Activated CD8-positive, alpha-beta memory T cell treated with anti-CD3 and anti-CD28 coated beads, Interleukin-2, amount 10 ng/mL, durations not matched to agents 7 days and 5 days (primary cell): Measurements from ENCODE around the gene SCTR. TPM values are rescaled to one million over a fixed set of nuclear protein-coding genes. Genes with fewer than 3 reads are reported as not detected.

Source experiments
- ATAC-seq: fragments of 150-1000 bp; cut with Tn5 transposase; one replicate; pipeline ENCODE4 v1.10.0; 2021; ENCODE audit warnings: moderate library complexity
- CTCF ChIA-PET: fragments of 350-600 bp; sonication (Branson Sonifier 250); formaldehyde crosslinking; loops from one replicate; lab custom pipeline; 2021; ENCODE audit warnings: antibody characterized with exemption; lab: Charles Lee
- DNase-seq: peaks from one replicate; pipeline ENCODE4 v3.0.0-alpha.2; 2020
- H3K27ac Mint-ChIP-seq: one replicate; pipeline ENCODE4 v1.8.0; 2021; ENCODE audit warnings: mild to moderate bottlenecking, mixed read lengths
- H3K27me3 Mint-ChIP-seq: one replicate; pipeline ENCODE4 v1.8.0; 2021; ENCODE audit warnings: mixed read lengths
- H3K36me3 Mint-ChIP-seq: one replicate; pipeline ENCODE4 v1.8.0; 2021; ENCODE audit warnings: mild to moderate bottlenecking, mixed read lengths
- H3K4me1 Mint-ChIP-seq: one replicate; pipeline ENCODE4 v1.8.0; 2021; ENCODE audit warnings: mixed read lengths
- H3K4me3 Mint-ChIP-seq: one replicate; pipeline ENCODE4 v1.8.0; 2021; ENCODE audit warnings: mild to moderate bottlenecking, moderate library complexity, mixed read lengths
- H3K9me3 Mint-ChIP-seq: one replicate; pipeline ENCODE4 v1.8.0; 2022; ENCODE audit warnings: low read depth, mixed read lengths
- total RNA-seq, 2 experiments: library from RNA; stranded (reverse); gene quantifications; one replicate each; pipeline ENCODE4 v1.2.3, GENCODE V29; 2021

SCTR gene
- total RNA-seq, 2 experiments from 2014 or later, result not detected

DNA sequence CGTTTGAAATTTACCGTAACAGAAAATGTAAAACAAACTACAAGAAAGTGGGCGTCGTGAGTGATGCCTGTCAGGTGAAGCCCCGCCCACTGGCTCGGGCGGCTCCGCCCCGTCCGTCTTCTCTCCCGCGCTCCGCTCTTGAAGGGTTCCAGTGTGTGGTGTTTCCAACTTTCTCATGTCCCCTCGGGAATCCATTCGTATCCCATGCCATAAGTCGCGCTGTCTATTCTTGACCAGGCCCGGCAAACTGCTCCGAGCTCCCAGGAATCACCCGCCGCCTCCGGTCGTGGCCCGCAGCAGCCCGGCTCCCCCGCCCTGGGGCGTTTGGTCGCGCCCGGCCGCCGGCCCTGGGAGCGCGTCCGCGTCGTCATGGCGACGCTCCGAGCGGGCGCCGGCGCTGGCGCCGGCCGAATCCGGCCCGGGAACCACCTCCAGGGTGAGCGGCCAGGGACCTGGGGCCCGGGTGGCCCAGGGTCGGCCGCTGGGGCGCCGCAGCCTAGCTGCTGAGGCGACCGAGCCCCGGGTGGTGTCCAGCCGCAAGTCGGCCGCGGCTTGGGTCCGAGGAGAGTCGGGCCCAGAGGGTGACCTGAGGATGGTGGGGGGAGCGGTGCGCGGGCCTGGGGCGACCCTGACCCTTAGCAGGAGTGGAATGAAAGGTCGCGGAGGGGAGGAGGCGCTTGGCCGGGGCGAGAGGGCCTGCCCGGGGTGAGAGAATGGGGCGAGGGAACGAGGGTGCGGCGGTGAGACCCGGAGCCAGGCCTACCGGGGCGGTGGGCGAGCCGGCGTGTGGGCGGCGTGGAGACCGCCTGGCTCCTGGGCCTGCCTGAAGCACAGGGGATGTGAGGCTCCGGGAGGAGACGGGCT is 20.0 kb upstream of the SCTR start, which contains the start of gene CFAP221:
CFAP221 (plus strand) TSS at position 375 of the 864 bp plus-strand sequence. CDS start 1,683 bp downstream, outside the sequence.
- DNase-seq (peak; percentile 54), ATAC-seq (peak; percentile 74)
- H3K4me3 Mint-ChIP-seq, result peak within 1 kb of the TSS; percentile 38
- H3K4me1 Mint-ChIP-seq, result peaks cover 4% of the 10 kb centered on the region
- CTCF ChIA-PET, result no interaction called here
- no peak within 1 kb of the TSS for H3K27ac Mint-ChIP-seq
- H3K9me3 Mint-ChIP-seq, result no peaks in the 10 kb centered on the region
- peaks cover 1% of the 10 kb centered on the region for H3K36me3 Mint-ChIP-seq
- H3K27me3 Mint-ChIP-seq, result peaks cover 56% of the 10 kb centered on the region

DNA sequence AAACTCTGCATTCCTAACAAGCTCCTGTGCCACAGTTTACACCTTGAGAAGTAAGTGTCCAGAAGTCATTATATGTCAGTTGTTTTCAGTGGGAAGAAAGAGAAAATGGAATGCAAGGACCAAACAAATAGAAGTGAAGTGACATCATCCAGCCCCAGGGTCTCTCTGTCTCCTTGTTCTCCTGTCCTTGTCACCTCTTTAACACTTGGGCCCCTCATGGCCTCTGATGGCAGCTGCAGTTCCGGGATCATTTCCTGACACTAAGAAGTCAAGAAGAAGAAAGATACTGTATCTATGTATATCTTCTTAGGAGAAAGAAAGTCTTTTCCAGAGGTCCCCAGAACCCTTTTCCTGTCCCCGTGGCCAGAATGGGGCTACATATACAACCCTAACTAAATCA is 17.2 kb upstream of the SCTR start:
- no peak for ATAC-seq
- Mint-ChIP-seq H3K4me3 (no peak overlapping the region), H3K27me3 (peaks cover 57% of the 10 kb centered on the region), H3K9me3 (no peaks in the 10 kb centered on the region), H3K4me1 (peaks cover 4% of the 10 kb centered on the region), H3K27ac (no peak overlapping the region), H3K36me3 (peaks cover 1% of the 10 kb centered on the region)
- no peak for DNase-seq
- CTCF ChIA-PET, result no interaction called here

DNA sequence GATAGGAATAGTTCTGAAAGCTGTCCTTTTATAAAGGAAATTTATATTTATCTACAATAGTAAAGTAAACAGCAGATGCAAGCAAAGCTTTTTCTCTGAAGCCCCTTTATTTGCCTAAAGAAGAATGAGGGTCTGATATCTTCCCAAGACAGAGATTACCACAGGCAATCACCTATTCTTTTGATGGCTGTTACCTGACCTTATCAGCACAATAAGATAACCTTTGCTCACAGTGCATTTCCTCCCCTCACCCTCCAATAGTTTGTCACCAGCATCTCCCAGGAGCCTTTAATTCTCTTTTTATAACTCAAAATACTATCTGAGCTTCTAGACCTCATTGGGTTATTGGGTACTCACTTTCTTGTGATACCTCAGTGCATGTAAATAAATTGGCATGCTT is 13.5 kb upstream of the SCTR start:
- H3K27ac Mint-ChIP-seq, result no peak overlapping the region
- H3K36me3 Mint-ChIP-seq, result no peaks in the 10 kb centered on the region
- ATAC-seq (no peak), DNase-seq (no peak)
- H3K9me3 Mint-ChIP-seq, result peaks cover 10% of the 10 kb centered on the region
- CTCF ChIA-PET, result no interaction called here
- H3K4me3 Mint-ChIP-seq, result no peak overlapping the region
- H3K27me3 Mint-ChIP-seq, result peaks cover 24% of the 10 kb centered on the region
- no peaks in the 10 kb centered on the region for H3K4me1 Mint-ChIP-seq

DNA sequence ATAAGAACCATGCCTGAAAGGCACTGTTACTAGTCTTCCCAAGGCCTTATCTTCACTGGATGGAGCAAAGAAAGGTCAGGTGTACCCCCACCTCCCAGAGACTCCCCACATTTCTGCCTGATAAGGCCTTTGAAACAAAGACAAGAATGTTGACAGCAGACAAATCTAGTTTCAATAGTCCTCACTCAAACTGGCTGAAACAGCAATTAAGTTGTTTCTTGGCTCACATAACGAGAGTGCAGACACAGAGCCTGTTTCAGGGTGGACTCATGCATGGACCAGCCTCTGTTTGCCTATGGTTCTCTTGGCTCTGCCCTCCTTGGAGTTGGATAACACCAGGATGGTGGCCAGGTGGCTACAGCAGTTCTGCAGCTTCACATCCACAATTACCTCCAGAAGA is 12.4 kb upstream of the SCTR start:
- no peaks in the 10 kb centered on the region for H3K4me1 Mint-ChIP-seq
- DNase-seq (no peak), ATAC-seq (no peak)
- peaks cover 10% of the 10 kb centered on the region for H3K9me3 Mint-ChIP-seq
- no peak overlapping the region for H3K27ac Mint-ChIP-seq
- CTCF ChIA-PET, result interaction anchor here (0.6 to 0.7 kb wide), 2 partner anchors 471 to 1383 kb away, joined by 4 read pairs; no protein-coding TSS in a partner anchor
- H3K27me3 Mint-ChIP-seq, result peaks cover 24% of the 10 kb centered on the region
- H3K36me3 Mint-ChIP-seq, result no peaks in the 10 kb centered on the region
- H3K4me3 Mint-ChIP-seq, result no peak overlapping the region

DNA sequence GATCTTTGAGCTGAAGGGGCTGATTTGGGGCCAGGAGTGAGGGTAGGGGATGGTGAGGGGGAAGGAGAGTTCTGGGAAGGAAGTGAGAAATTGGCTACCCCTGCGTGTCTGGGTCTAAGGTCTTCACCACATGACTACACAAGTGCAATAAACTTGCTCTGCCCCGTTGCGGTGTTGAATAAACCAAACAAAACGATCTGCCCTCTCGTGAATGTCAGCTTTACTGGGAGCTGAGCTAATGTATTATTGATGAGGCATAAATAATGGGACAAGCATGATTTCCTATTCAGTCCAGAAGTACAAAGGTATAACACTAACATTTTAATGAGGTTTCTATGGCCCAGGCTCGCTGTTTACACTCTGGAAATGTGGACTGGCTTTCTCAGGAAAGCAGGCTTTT is 11.9 kb upstream of the SCTR start:
- ATAC-seq (no peak), DNase-seq (no peak)
- Mint-ChIP-seq H3K36me3 (no peaks in the 10 kb centered on the region), H3K27ac (no peak overlapping the region), H3K27me3 (peaks cover 26% of the 10 kb centered on the region), H3K9me3 (peaks cover 10% of the 10 kb centered on the region), H3K4me1 (no peaks in the 10 kb centered on the region), H3K4me3 (no peak overlapping the region)
- CTCF ChIA-PET, result no interaction called here

DNA sequence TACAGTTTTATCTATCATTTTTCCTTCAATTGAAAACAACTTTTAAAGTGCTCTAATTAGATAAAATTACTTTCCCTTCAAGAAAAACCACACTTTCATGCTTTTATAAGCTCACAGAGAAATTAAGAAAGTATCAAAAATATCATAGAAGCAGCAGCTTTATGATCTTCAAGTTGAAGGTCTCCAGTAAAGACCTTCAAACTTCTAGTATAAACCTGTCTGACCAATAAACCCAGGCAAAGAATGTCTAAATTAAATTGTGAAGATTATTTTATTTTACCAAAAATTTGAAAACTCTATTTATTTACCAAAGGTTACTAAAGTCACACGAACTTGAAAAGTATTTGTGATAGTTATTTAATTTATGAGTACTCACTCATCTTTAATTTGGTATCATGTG is 9.3 kb upstream of the SCTR start:
- no peaks in the 10 kb centered on the region for H3K4me1 Mint-ChIP-seq
- H3K36me3 Mint-ChIP-seq, result no peaks in the 10 kb centered on the region

DNA sequence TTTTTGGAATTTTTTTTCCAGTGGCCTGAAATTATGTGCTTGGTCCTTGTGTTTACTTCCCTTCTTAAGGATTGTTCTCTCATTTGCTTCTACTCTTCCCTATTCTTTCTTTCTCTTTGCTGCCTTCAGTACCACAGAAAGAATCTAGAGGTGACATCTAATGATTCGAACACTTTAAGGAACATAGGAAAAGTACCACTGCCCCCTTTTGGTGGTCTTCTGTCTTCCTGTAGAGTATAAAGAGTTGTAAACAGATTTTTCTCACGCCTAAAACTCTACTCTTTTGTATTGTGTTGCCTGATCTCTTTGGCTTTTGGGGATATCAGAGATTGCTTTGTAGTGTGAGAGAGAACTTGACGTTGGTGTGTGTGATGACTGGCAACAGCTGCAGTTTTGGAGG is 7.0 kb upstream of the SCTR start:
- H3K4me3 Mint-ChIP-seq, result no peak overlapping the region
- peaks cover 10% of the 10 kb centered on the region for H3K9me3 Mint-ChIP-seq
- ATAC-seq (no peak), DNase-seq (no peak)
- no peaks in the 10 kb centered on the region for H3K36me3 Mint-ChIP-seq
- CTCF ChIA-PET, result no interaction called here
- H3K27ac Mint-ChIP-seq, result no peak overlapping the region
- H3K27me3 Mint-ChIP-seq, result peaks cover 21% of the 10 kb centered on the region
- no peaks in the 10 kb centered on the region for H3K4me1 Mint-ChIP-seq

More for the DNA sequence above, 9.3 kb upstream of the SCTR start:
- ATAC-seq (no peak), DNase-seq (no peak)
- CTCF ChIA-PET, result no interaction called here
- peaks cover 10% of the 10 kb centered on the region for H3K9me3 Mint-ChIP-seq
- no peak overlapping the region for H3K4me3 Mint-ChIP-seq
- peaks cover 17% of the 10 kb centered on the region for H3K27me3 Mint-ChIP-seq
- no peak overlapping the region for H3K27ac Mint-ChIP-seq

DNA sequence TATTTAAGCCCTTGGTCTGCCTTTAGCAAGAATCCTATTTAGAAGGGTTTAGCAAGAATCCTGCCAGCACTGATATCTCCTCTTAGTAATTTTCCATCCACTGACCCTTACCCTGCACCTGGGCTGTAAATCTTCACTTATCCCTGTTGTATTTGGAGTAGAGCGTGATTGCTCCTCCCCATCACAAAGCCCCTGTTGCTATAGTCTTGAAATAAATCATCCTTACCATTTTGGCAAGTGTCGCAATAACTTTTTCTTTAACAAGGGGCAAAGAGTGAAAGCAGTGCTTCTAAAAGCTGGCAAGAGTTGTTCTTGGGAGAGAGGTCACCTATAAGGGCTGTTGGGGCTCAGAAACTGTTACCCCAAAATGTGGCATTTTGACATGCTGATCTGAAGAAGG is 3.7 kb upstream of the SCTR start:
- H3K27ac Mint-ChIP-seq, result no peak overlapping the region
- peaks cover 43% of the 10 kb centered on the region for H3K27me3 Mint-ChIP-seq
- H3K4me3 Mint-ChIP-seq, result no peak overlapping the region
- no peaks in the 10 kb centered on the region for H3K36me3 Mint-ChIP-seq
- H3K4me1 Mint-ChIP-seq, result no peaks in the 10 kb centered on the region
- CTCF ChIA-PET, result no interaction called here
- ATAC-seq (no peak), DNase-seq (no peak)
- peaks cover under 1% of the 10 kb centered on the region for H3K9me3 Mint-ChIP-seq

DNA sequence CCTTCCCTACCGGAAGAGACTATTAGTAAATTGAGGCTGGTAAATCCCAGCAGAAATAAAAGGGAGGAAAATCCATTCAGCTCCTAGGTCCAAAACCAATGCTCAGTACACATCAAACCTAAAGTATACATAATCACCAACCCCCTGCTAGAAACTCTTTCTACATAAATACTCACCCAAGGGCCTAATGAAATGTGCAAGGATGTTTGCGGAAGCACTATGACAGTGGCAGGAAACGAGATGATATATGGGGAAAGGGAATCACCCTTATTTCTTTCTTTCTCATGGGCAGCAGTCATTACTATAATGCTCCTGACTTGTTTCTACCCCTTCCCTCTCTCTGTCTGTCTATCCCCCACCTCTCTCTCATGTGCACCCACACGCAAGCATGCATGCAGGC is 1.3 kb upstream of the SCTR start:
- Mint-ChIP-seq H3K9me3 (no peaks in the 10 kb centered on the region), H3K36me3 (no peaks in the 10 kb centered on the region), H3K4me3 (no peak overlapping the region), H3K27ac (no peak overlapping the region), H3K27me3 (peaks cover 43% of the 10 kb centered on the region), H3K4me1 (no peaks in the 10 kb centered on the region)
- ATAC-seq (no peak), DNase-seq (no peak)
- CTCF ChIA-PET, result no interaction called here

DNA sequence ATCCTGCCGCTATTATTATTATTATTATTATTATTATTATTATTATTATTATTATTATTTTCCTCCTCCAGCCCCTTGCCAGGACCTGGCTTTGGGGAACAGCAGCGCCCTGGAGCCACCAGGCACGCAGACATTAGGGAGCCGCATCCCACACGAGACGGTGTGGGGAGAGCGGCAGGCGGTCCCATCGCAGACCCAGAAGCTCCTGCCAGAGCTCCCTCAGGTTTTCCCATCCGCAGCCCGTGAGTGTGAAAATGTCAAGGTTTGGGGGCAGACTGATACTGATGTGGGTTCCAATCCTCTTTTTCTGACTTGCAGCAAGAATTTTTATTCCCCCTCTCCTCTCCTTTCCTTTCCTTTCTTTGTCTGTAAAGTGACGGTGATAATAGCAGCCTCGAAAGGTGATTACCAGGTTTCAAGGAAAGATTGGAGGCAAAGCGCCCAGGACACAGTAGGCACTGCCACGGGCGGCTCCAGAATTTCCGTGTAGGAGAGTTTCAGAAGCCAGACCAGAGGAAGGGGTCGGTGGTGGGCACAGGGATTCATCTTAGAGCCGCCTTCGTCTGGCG is 816 bp downstream of the SCTR start:
- no peak overlapping the region for H3K27ac Mint-ChIP-seq
- CTCF ChIA-PET, result no interaction called here
- H3K36me3 Mint-ChIP-seq, result no peaks in the 10 kb centered on the region
- DNase-seq (no peak), ATAC-seq (no peak)
- no peaks in the 10 kb centered on the region for H3K9me3 Mint-ChIP-seq
- peaks cover 43% of the 10 kb centered on the region for H3K27me3 Mint-ChIP-seq
- H3K4me3 Mint-ChIP-seq, result no peak overlapping the region
- H3K4me1 Mint-ChIP-seq, result no peaks in the 10 kb centered on the region

DNA sequence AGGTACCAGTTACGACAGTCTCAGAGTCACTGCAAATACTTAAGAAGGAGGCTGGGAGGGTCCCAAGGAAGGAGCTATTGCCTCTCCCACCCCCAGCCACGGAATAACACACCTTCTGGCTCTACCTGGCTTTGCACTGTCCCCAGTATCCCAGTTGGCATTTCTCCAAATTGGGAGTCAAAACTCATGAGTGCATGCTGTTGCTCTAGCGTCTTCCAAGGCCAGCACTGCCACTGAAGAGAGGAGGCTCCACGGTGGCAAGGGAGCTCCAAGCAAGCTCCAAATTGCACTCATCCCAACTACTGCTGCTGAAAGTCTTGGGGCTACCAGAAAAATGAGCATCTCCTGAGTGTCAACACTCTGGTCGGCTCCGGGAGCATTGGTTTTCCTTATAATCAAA is 1.6 kb downstream of the SCTR start:
- ATAC-seq, result no peak
- CTCF ChIA-PET, result no interaction called here
- DNase-seq, result no peak
- Mint-ChIP-seq H3K27me3 (peaks cover 41% of the 10 kb centered on the region), H3K27ac (no peak overlapping the region), H3K36me3 (no peaks in the 10 kb centered on the region), H3K4me1 (no peaks in the 10 kb centered on the region), H3K9me3 (no peaks in the 10 kb centered on the region), H3K4me3 (no peak overlapping the region)

DNA sequence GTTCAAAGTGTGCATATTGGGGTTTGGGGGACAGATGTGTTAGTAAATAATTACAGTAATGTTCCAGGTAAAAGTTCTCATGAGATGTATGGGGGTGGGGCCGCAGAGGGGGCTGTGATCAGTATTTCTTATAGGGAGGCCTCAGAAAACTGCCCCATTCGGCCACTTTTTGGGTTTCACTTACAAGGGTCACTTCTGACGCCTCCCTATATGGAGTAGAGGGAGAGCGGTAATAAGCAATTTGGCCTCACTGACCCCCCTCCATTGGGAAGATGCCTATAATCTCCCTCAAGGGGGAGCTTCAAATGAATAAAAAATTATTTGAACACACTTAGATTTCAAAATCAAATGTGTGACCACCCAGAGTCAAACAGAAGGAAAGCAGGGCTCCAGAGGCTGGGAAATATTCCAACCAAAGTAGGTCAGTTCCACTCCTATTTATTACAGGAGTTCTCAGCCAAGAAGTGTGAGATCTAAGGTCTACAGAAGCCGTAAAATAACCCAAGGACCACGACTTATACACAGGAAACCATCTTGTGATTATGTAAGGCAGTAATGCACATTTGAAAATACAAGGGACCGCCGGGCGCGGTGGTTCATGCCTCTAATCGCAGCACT is 2.7 kb downstream of the SCTR start:
- CTCF ChIA-PET, result no interaction called here
- Mint-ChIP-seq H3K27me3 (peaks cover 33% of the 10 kb centered on the region), H3K4me3 (no peak overlapping the region), H3K4me1 (no peaks in the 10 kb centered on the region), H3K27ac (no peak overlapping the region), H3K36me3 (no peaks in the 10 kb centered on the region), H3K9me3 (no peaks in the 10 kb centered on the region)
- no peak for DNase-seq
- no peak for ATAC-seq

DNA sequence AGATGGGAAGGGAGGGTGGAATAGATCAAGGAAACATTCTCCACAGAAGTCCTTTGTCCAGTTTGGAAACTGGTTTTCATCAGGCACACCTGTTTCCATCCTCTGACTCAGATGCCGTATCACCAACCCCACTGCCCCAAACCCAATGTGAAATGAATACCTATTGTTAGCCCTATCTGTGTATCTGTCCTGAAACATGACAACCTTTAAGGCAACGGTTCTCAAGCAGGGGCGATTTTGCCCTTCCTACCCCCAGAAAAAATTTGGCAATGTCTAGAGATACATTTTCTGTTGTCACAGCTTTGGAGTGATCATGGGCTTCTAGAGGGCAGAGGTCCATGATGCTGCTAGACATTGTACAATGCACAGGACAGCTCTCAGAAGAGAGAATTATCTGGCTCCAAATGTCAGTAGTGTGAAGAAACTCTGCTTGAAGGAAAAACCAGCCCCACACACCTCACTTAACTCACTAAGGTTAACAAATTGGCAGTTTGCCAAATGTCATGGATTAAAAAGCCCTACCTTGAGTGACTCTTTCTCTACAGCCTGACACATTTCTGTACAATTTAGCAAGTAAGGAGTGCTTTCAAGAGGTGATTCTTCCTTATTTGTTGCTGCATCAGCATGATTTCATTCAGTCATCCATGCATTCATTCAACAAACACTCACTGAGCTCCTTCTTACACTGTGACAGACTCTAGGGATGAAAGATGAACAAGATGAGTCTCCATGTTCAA is 3.4 kb downstream of the SCTR start:
- no peak for DNase-seq
- H3K4me1 Mint-ChIP-seq, result no peaks in the 10 kb centered on the region
- no peak overlapping the region for H3K4me3 Mint-ChIP-seq
- CTCF ChIA-PET, result no interaction called here
- ATAC-seq, result no peak
- H3K9me3 Mint-ChIP-seq, result no peaks in the 10 kb centered on the region
- no peaks in the 10 kb centered on the region for H3K36me3 Mint-ChIP-seq
- no peak overlapping the region for H3K27ac Mint-ChIP-seq
- peaks cover 33% of the 10 kb centered on the region for H3K27me3 Mint-ChIP-seq
